ENCODE results near the gene PXDN.
"Not testable (repeated sequence)": the region's sequence is repeated elsewhere in the genome, so short reads cannot be mapped to it uniquely, and the experiment has no call there.

Gene PXDN

GRCh38 chr2:1745171-1746023 is 1.1 kb upstream of the PXDN start:
- in situ Hi-C loops (cut with MboI; ENCODE audit: low pct_unique_long_range_greater_than_20kb, low sequenced_read_pairs) = no loop called here
- DNase-seq = no peak

GRCh38 chr2:1744151-1744445 is 217 bp downstream of the PXDN start:
- no peak for DNase-seq
- in situ Hi-C loops (cut with MboI; ENCODE audit: low pct_unique_long_range_greater_than_20kb, low sequenced_read_pairs) = no loop called here

- in situ Hi-C loops (cut with MboI; ENCODE audit: low pct_unique_long_range_greater_than_20kb, low sequenced_read_pairs) = no loop called here
- DNase-seq = no peak
These were observed 742 bp downstream of the PXDN start for GRCh38 chr2:1743396-1744150.

- in situ Hi-C loops (cut with MboI; ENCODE audit: low pct_unique_long_range_greater_than_20kb, low sequenced_read_pairs) = no loop called here
- DNase-seq = no peak
These were observed 1.5 kb downstream of the PXDN start for GRCh38 chr2:1742681-1743395.

GRCh38 chr2:1742301-1742680 is 2.0 kb downstream of the PXDN start:
- in situ Hi-C loops (cut with MboI; ENCODE audit: low pct_unique_long_range_greater_than_20kb, low sequenced_read_pairs) = no loop called here
- DNase-seq = no peak

GRCh38 chr2:1741851-1742250 is 2.5 kb downstream of the PXDN start:
- in situ Hi-C loops (cut with MboI; ENCODE audit: low pct_unique_long_range_greater_than_20kb, low sequenced_read_pairs) = no loop called here
- no peak for DNase-seq

- in situ Hi-C loops (cut with MboI; ENCODE audit: low pct_unique_long_range_greater_than_20kb, low sequenced_read_pairs) = no loop called here
- no peak for DNase-seq
These were observed 3.4 kb downstream of the PXDN start for GRCh38 chr2:1740716-1741589.

GRCh38 chr2:1739961-1740715 is 4.2 kb downstream of the PXDN start:
- DNase-seq = no peak
- in situ Hi-C loops (cut with MboI; ENCODE audit: low pct_unique_long_range_greater_than_20kb, low sequenced_read_pairs) = no loop called here

GRCh38 chr2:1739322-1739957 is 4.9 kb downstream of the PXDN start:
- in situ Hi-C loops (cut with MboI; ENCODE audit: low pct_unique_long_range_greater_than_20kb, low sequenced_read_pairs) = no loop called here
- no peak for DNase-seq

GRCh38 chr2:1738646-1739302 is 5.5 kb downstream of the PXDN start:
- DNase-seq = no peak
- in situ Hi-C loops (cut with MboI; ENCODE audit: low pct_unique_long_range_greater_than_20kb, low sequenced_read_pairs) = no loop called here

GRCh38 chr2:1738163-1738562 is 6.2 kb downstream of the PXDN start:
- no peak for DNase-seq
- in situ Hi-C loops (cut with MboI; ENCODE audit: low pct_unique_long_range_greater_than_20kb, low sequenced_read_pairs) = no loop called here

GRCh38 chr2:1736997-1737480 is 7.3 kb downstream of the PXDN start:
- in situ Hi-C loops (cut with MboI; ENCODE audit: low pct_unique_long_range_greater_than_20kb, low sequenced_read_pairs) = no loop called here

GRCh38 chr2:1736045-1736444 is 8.3 kb downstream of the PXDN start:
- DNase-seq = no peak
- in situ Hi-C loops (cut with MboI; ENCODE audit: low pct_unique_long_range_greater_than_20kb, low sequenced_read_pairs) = no loop called here

More at GRCh38 chr2:1736997-1737480, 7.3 kb downstream of the PXDN start:
- no peak for DNase-seq

- in situ Hi-C loops (cut with MboI; ENCODE audit: low pct_unique_long_range_greater_than_20kb, low sequenced_read_pairs); DNase-seq: not testable (repeated sequence)
These were observed 11.0 kb downstream of the PXDN start for GRCh38 chr2:1733298-1733697.

- in situ Hi-C loops (cut with MboI; ENCODE audit: low pct_unique_long_range_greater_than_20kb, low sequenced_read_pairs) = no loop called here
- no peak for DNase-seq
These were observed 12.1 kb downstream of the PXDN start for GRCh38 chr2:1731963-1732768.

GRCh38 chr2:1731447-1731962 is 12.8 kb downstream of the PXDN start:
- no peak for DNase-seq
- in situ Hi-C loops (cut with MboI; ENCODE audit: low pct_unique_long_range_greater_than_20kb, low sequenced_read_pairs) = no loop called here
